Measurements from ENCODE around the gene PLEKHD1.

The PLEKHD1 gene

DNA sequence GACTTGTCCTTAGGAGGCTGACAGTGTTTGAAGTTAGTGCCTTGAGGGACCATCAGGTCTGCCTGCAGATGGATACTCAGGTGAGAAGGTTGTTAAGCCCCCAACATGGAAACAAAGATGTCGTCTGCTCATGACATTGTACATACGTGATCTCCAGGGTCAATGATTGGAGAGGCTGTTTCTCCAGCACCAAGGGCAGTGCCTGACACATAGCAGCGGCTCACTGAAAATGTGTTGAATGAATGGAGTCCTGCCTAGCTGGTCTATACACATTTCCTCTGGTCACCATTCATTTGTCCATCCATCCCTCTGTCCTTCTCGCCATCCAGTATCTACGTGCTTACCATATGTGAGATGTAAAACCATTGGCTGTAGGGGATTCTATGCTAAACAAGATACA lies 83.0 kb downstream of the PLEKHD1 start:
- Mint-ChIP-seq H3K27ac (no peak overlapping the region), H3K27me3 (peaks cover 56 to 88% of the 10 kb centered on the region in 2 donors), H3K36me3 (no peaks in the 10 kb centered on the region), H3K4me3 (no peak overlapping the region), H3K9me3 (no peaks in the 10 kb centered on the region), H3K4me1 (peaks cover 0 to 17% of the 10 kb centered on the region in 2 donors)
- ATAC-seq (replicated peaks) (no peak), DNase-seq (no peak)

DNA sequence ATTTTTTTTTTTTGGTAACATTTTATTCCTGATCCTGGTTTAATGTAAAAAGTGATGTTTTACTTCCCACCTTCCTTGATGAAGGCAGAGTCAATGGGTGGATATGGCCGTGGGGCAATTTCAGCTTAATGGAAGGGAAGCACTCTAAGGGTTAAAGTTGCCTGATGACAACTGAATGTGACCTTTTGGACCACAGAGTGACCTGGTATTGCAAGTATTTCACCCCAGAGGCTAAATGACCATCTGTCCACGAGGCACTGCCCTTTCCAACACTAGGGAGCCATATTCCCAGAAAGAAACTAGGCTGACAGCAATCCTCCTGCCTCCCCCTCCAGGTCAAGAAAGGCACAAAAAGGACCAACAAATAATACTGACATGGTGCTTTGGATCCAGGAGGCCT lies 85.3 kb downstream of the PLEKHD1 start:
- H3K36me3 Mint-ChIP-seq: no peaks in the 10 kb centered on the region
- no peak for ATAC-seq (replicated peaks)
- H3K4me1 Mint-ChIP-seq: peaks cover 7 to 35% of the 10 kb centered on the region in 2 donors
- H3K4me3 Mint-ChIP-seq: no peak overlapping the region
- no peaks in the 10 kb centered on the region for H3K9me3 Mint-ChIP-seq
- peaks cover 56 to 90% of the 10 kb centered on the region in 2 donors for H3K27me3 Mint-ChIP-seq
- H3K27ac Mint-ChIP-seq: no peak overlapping the region
- no peak for DNase-seq

DNA sequence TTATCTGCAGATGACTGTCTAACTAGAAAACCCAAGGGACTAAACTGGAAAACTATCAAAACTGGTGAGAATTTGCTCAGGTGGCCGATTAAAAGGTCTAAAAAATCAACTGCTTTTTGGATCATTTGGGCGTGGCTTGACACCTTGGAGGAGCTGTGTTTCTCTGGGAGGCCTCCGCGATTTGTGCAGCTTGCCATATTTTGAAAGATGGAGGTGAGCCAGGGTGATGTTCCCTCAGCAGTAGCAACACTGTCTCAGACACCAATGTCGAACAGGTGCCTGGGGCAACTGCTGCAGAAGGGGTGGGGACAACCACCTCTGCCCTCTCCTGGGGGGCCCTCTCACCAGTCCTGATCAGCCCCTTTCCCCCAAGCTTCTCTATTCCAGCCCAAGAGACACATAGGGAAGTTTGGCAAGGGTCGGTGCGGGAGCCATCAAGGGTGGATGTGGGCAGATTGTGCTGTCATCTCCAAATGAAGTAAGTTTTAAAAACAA lies 86.4 kb downstream of the PLEKHD1 start:
- Mint-ChIP-seq H3K27ac (no peak overlapping the region), H3K27me3 (peaks cover 56 to 88% of the 10 kb centered on the region in 2 donors), H3K9me3 (no peaks in the 10 kb centered on the region), H3K36me3 (no peaks in the 10 kb centered on the region), H3K4me1 (peaks cover 7 to 35% of the 10 kb centered on the region in 2 donors), H3K4me3 (peak overlapping the region in 1 of 2 donors; percentile 8)
- DNase-seq (no peak), ATAC-seq (replicated peaks) (no peak)

DNA sequence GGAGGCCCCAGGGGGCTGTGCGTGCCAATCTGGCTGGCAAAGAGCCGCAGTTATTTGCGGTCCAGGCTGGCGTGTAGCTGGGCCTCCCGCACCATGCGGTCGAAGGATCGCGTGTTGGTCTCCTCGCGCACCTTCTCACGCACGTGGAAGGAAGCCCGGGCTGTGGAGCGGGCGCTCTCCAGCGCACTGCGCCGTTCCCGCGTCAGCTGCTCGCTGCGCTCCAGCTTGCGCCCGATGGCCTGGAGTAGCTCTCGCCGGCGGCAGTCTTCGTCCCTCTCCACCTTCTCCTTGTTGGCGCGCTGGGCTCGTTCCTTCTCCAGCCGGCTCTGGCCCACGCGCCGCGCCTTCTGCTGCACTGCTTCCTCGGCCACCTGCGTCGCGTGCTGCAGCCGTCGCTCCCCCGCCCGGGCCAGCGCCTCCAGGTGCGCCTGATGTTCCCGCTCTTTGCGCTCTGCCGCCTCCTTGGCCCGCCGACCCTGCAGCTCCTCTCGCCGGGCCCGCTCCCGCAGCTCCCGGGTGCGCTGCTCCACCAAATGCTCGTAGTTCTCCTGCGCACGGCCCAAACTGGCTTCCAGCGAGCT lies 87.0 kb downstream of the PLEKHD1 start:
- Mint-ChIP-seq H3K4me3 (peak overlapping the region in 1 of 2 donors; percentile 75), H3K36me3 (no peaks in the 10 kb centered on the region)

DNA sequence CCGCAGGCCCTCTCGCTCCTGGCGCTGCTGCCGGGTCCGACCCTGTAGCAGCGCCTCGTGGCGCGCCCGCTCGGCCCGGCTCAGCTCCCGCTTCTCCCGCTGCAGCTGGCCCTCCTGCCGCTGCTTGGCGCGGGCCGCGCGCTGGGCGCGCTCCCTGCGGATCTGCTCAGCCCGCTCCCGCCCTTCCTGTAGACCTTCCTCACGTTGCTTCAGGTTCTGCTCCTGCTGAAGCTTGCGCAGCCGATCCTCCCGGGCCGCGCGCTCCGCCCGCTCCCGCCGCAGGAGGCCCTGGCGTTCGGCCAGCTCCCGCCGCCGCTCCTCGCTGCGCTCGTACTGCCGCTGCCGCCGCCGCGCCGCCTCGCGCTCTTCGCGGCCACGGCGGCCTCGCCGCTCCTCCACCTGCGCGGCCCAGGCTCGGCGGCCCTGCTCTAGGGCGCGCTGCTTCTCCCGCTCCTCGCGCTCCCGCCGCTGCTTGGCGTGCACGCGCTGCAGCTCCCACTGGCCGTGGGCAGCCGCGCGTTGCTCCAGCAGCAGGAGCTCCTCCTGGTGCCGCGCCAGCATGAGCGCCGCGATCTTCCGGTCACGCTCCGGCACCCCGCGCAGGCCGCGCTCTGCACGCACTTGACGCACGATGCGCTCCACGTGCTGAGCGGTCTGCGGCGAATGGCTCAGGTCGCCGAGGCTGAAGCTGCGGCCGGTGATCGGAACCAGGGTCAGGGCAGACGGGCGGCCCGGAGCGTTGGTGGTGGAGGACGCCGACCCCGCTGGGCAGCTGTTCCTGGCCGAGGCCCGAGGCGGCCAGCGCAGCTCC lies 87.7 kb downstream of the PLEKHD1 start:
- ATAC-seq (replicated peaks) (no peak), DNase-seq (no peak)
- Mint-ChIP-seq H3K4me1 (peaks cover 7 to 35% of the 10 kb centered on the region in 2 donors), H3K36me3 (no peaks in the 10 kb centered on the region), H3K27me3 (peaks cover 67 to 90% of the 10 kb centered on the region in 2 donors), H3K4me3 (peak overlapping the region; percentile 55 to 75), H3K27ac (peak overlapping the region; percentile 42), H3K9me3 (no peaks in the 10 kb centered on the region)

More for the DNA sequence above, 87.0 kb downstream of the PLEKHD1 start:
- no peak overlapping the region for H3K27ac Mint-ChIP-seq
- peaks cover 7 to 35% of the 10 kb centered on the region in 2 donors for H3K4me1 Mint-ChIP-seq
- no peaks in the 10 kb centered on the region for H3K9me3 Mint-ChIP-seq
- peaks cover 62 to 88% of the 10 kb centered on the region in 2 donors for H3K27me3 Mint-ChIP-seq
- DNase-seq: no peak
- ATAC-seq (replicated peaks): no peak

DNA sequence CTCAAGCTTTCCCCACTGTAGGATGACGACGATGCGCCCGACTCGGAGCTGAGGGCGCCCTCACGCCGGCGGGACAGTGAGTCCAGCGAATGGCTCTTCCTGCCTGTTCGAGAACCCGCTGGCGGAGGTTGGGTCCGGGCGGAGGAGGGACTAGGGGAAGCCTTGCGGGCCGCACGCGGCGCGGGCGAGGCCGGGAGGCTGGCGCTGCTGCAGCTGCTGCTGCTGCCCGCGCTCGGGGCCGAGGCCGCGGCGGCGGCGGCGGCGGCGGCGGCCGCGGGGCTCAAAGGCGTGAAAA lies 88.3 kb downstream of the PLEKHD1 start:
- H3K36me3 Mint-ChIP-seq: no peaks in the 10 kb centered on the region
- no peak for ATAC-seq (replicated peaks)
- DNase-seq: no peak
- peak overlapping the region; percentile 55 to 75 for H3K4me3 Mint-ChIP-seq
- peaks cover 61 to 86% of the 10 kb centered on the region in 2 donors for H3K27me3 Mint-ChIP-seq
- no peaks in the 10 kb centered on the region for H3K9me3 Mint-ChIP-seq
- H3K4me1 Mint-ChIP-seq: peaks cover 7 to 35% of the 10 kb centered on the region in 2 donors
- H3K27ac Mint-ChIP-seq: no peak overlapping the region

DNA sequence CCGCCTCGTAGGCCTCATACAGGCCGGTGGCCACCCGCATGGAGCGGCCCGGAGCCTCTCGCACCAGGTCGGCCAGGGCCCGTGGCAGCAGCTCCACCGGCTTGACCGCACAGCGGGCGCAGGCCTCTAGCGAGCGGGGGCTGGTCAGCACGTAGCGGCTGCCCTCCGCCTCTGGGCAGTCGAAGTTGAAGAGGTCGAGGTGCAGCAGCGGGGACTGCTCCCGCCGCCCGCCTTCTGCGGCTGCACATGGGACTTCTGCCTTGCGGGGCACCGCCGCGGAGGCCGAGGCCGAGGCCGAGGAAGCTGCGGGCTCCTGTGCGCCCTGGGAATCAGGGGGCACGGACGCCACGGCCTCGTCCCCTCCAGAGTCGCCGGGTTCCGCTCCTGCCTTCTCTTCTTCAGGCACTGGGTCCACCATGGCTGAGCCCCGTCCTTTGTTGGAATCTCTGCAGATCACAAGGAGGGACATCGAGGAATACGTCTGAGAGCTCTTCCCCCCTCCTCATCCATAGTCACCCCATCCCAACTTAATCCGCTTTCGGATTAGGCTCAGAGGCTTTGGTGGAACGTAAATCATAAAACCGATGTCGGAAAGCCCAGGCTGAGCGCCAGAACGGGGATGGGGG lies 88.8 kb downstream of the PLEKHD1 start:
- no peak for ATAC-seq (replicated peaks)
- H3K9me3 Mint-ChIP-seq: no peaks in the 10 kb centered on the region
- no peak for DNase-seq
- peak overlapping the region; percentile 3 for H3K27ac Mint-ChIP-seq
- H3K27me3 Mint-ChIP-seq: peaks cover 56 to 80% of the 10 kb centered on the region in 2 donors
- peaks cover 7 to 35% of the 10 kb centered on the region in 2 donors for H3K4me1 Mint-ChIP-seq
- no peaks in the 10 kb centered on the region for H3K36me3 Mint-ChIP-seq
- H3K4me3 Mint-ChIP-seq: peak overlapping the region; percentile 69 to 85

DNA sequence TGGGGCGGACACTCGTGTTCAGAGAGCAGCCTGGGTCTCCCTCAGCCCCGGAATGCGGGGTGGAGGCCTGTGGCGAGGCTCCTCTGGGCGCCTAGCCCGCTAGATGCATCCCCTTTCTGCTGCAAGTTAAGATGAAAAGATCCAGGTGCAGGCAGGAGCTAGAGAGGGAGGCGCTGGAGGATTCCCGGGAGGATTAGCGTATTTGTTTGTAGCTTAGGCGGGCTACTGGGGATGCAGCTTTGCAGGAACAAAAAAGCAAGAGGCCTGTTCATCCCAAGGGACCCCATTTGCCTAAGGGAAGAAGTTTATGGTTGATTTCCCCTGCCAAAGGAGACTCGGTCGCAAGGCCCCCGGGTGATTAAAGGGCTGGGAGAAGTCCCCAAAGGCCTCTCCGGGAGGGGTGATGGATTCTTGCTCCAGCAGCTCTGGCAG lies 89.3 kb downstream of the PLEKHD1 start:
- Mint-ChIP-seq H3K36me3 (no peaks in the 10 kb centered on the region), H3K27ac (no peak overlapping the region), H3K4me3 (peak overlapping the region; percentile 69 to 85), H3K27me3 (peaks cover 53 to 75% of the 10 kb centered on the region in 2 donors), H3K9me3 (no peaks in the 10 kb centered on the region), H3K4me1 (peaks cover 7 to 35% of the 10 kb centered on the region in 2 donors)
- DNase-seq (no peak), ATAC-seq (replicated peaks) (no peak)

DNA sequence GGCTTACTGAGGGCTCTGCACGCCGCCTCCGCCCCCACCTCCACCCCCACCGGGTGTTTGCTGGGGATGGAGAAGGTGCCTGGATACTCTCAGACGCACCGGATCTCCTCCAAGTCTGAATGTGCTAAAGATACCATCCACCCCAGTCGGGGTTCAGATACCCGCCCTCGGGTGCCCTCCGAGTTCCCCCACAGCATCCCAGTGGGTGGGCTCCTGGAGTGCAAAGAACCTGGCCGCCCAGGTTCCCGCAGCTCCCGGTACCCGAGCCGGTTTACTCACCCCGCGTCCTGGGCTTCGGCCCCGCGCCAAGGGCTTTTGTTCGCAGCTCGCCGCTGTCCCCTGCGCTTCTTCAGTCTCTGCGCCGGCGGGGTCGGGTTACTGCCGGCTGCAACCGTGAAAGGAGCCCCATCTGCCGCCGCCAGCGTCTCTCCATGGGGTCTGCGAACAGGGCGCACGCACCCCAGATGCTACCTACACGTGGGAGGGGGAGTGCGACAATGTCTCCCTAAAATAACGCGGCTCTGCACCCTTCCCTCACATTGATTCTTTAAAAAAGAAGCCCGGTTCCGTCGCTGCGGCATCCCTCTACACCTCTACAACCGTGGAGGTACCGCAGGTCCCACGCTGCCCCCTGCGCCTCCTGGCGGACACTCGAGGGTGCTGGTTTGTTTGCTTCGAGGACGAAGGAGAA lies 89.9 kb downstream of the PLEKHD1 start, which contains the start of gene CCDC177:
CCDC177 (minus strand) TSS at position 609 of the 691 bp plus-strand sequence. CDS start 1,249 bp downstream, outside the sequence.
- Mint-ChIP-seq H3K27ac (peak within 1 kb of the TSS; percentile 63), H3K27me3 (peaks cover 48 to 69% of the 10 kb centered on the region in 2 donors), H3K9me3 (no peaks in the 10 kb centered on the region), H3K36me3 (no peaks in the 10 kb centered on the region), H3K4me3 (peak within 1 kb of the TSS; percentile 84 to 85), H3K4me1 (peaks cover 7 to 35% of the 10 kb centered on the region in 2 donors)
- ATAC-seq (replicated peaks) (peak; percentile 89), DNase-seq (peak; percentile 53)

DNA sequence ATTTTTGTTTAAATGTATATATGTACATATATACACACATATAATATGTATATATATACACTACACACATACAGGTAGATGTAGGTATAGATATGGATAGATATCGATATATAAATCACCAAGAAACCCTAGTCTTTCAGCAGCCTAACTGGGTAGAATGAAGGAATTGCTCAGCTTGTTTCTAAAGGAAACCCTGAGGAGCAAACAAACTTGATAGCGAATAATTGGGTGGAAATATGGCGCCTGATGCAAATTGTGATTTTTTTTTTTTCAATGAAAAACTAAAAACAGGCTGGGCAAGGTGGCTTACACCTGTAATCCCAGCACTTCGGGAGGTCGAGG lies 90.4 kb downstream of the PLEKHD1 start:
- ATAC-seq (replicated peaks) (no peak), DNase-seq (no peak)
- H3K9me3 Mint-ChIP-seq: no peaks in the 10 kb centered on the region
- H3K27ac Mint-ChIP-seq: no peak overlapping the region
- H3K27me3 Mint-ChIP-seq: peaks cover 43 to 64% of the 10 kb centered on the region in 2 donors
- peak overlapping the region; percentile 84 to 85 for H3K4me3 Mint-ChIP-seq
- H3K36me3 Mint-ChIP-seq: no peaks in the 10 kb centered on the region
- peaks cover 7 to 35% of the 10 kb centered on the region in 2 donors for H3K4me1 Mint-ChIP-seq

DNA sequence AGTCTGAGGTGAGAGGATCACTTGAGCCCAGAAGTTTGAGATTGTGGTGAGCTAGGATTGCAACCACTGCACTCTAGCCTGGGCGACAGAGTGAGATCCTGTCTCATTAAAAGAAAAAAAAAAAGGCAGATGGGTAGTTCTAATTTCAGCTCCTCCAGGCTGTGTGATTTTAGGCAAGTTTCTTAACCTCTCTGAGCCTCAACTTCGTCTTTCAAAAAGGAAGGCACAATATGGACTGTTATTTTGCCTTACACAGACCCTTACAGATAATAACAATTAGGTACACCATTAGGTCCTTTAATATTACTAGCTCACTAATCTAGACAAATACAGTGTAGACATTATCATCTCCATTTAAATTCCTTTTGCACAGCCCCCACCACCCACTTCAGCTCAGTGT lies 94.9 kb downstream of the PLEKHD1 start:
- Mint-ChIP-seq H3K36me3 (no peaks in the 10 kb centered on the region), H3K4me3 (no peak overlapping the region), H3K4me1 (peaks cover 13 to 25% of the 10 kb centered on the region in 2 donors), H3K27ac (no peak overlapping the region), H3K27me3 (peaks cover 20 to 26% of the 10 kb centered on the region in 2 donors), H3K9me3 (no peaks in the 10 kb centered on the region)
- DNase-seq: no peak
- ATAC-seq (replicated peaks): no peak

DNA sequence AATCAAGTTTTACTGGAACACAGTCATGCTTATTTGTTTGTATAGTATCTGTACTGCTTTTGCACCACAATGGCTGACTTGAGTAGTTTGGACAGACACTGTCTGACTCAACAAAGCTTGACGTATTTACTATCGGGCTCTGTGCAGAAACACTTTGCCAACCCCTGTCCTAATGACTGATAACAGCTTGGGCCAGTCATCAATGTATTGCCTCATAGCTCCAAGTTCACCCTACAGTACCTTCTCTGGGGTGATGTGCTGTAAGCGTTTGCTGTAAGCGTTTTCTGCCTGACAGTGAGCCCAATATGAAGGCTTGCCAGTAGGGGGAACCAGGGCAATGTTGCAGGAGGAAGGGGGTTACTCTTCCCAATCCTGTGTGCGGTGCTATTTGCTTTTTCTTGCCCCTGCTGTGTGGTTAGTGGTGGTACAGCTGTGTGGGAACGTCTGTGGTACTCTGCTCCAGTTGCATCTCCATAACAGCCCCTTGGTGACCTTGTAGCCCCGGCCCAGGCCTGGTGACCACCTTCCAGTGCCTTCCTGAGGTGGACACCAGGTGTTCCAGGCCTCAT lies 95.6 kb downstream of the PLEKHD1 start:
- no peaks in the 10 kb centered on the region for H3K9me3 Mint-ChIP-seq
- H3K27ac Mint-ChIP-seq: no peak overlapping the region
- ATAC-seq (replicated peaks): peak; percentile 27 to 38

More for the DNA sequence above, 95.6 kb downstream of the PLEKHD1 start:
- DNase-seq: no peak
- Mint-ChIP-seq H3K4me1 (peaks cover 13 to 27% of the 10 kb centered on the region in 2 donors), H3K4me3 (no peak overlapping the region), H3K36me3 (no peaks in the 10 kb centered on the region), H3K27me3 (peaks cover 17 to 25% of the 10 kb centered on the region in 2 donors)

Measured in stimulated activated naive B cell treated with anti-CD40 and anti-IgM and Interleukin-4, amounts not matched to agents 10 μg/mL and 1 μg/mL and 100 μg/mL, for 72 hours (primary cell).